Peyer's patch (tissue), 4 donors: ENCODE results near the gene MICB.

ENCODE experiments used
- CTCF ChIP-seq, 6 experiments: fragments of 450-650 bp in 4 of 6; fragments of 200-600 bp in 2 of 6; sonication (generic) in 1 of 6; IDR thresholded peaks; one replicate each; pipeline ENCODE4 v1.5.1; 2017 to 2019; ENCODE audit warnings: antibody characterized with exemption in 6 of 6, mild to moderate bottlenecking in 3 of 6, moderate library complexity in 1 of 6
- POLR2A ChIP-seq, 2 donors: fragments of 450-650 bp; IDR thresholded peaks; one replicate each; pipeline ENCODE4 v1.5.1; 2017; ENCODE audit warnings: antibody characterized with exemption in 2 of 2, mild to moderate bottlenecking in 2 of 2, moderate library complexity in 2 of 2

DNA sequence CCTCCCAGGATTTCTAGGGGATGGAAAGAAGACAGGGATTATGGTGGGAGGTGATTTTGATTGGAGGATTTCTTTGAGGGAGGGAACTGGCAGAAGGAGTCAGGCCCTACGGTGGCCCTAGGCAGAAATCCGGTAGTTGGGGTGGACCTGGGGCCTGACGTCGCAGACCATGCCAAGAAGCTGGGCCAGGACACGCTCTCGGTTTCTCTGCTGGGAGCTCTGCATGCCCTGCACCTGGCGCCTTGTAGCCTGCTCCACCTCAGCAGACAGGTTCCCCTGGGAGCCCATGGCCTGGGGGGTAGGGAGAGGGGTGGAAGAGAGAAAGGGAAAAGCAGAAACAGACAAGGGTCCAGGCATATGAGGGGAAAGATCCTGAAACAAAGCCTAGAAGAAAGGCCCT, 47.3 kb downstream of the MICB start:
- TF ChIP-seq CTCF (IDR thresholded peaks at IDR 0.05) (no peak), POLR2A (IDR thresholded peaks at IDR 0.05) (no peak)
